CD14-positive monocyte (primary cell): ENCODE data around the gene CACNA2D1. TPM values are rescaled to one million over a fixed set of nuclear protein-coding genes. Genes with fewer than 3 reads are reported as not detected.

ENCODE experiments used
- DNase-seq, 3 donors: peaks; one replicate each; pipeline ENCODE4 v3.0.0-alpha.2; 2011 to 2022
- H2AFZ ChIP-seq: 2 replicates; pipeline ENCODE4 v1.6.0; 2012; ENCODE audit warnings: mild to moderate bottlenecking, low read depth, low read length, inconsistent platforms; ENCODE audit not compliant: insufficient read depth, poor library complexity, severe bottlenecking
- H3K27ac ChIP-seq, 2 donors: 1 replicate in 1 of 2; 2 replicates in 1 of 2; pipeline ENCODE4 v1.5.1; 2012 to 2013; ENCODE audit warnings: low read length in 2 of 2, control low read depth in 1 of 2, inconsistent platforms in 1 of 2, low read depth in 1 of 2, mild to moderate bottlenecking in 1 of 2
- H3K27me3 ChIP-seq, 2 donors: one replicate each; pipeline versions ENCODE4 v1.6.0 to v1.6.1; 2011 to 2013; ENCODE audit warnings: low read length in 2 of 2; ENCODE audit not compliant: control insufficient read depth in 2 of 2, insufficient read depth in 2 of 2
- H3K36me3 ChIP-seq, 2 donors: replicated peaks in 1 of 2; 1 replicate in 1 of 2; 2 replicates in 1 of 2; pipeline versions ENCODE4 v1.5.1 to v1.6.1; 2012 to 2013; ENCODE audit warnings: low read length in 2 of 2, control low read depth in 1 of 2, inconsistent platforms in 1 of 2, mild to moderate bottlenecking in 1 of 2; ENCODE audit not compliant: insufficient read depth in 2 of 2, control insufficient read depth in 1 of 2
- H3K4me1 ChIP-seq, 2 donors: 1 replicate in 1 of 2; 2 replicates in 1 of 2; pipeline versions ENCODE4 v1.5.1 to v1.6.1; 2012 to 2013; ENCODE audit warnings: low read length in 2 of 2, control low read depth in 1 of 2, inconsistent platforms in 1 of 2, mild to moderate bottlenecking in 1 of 2, moderate library complexity in 1 of 2; ENCODE audit not compliant: insufficient read depth in 2 of 2, control insufficient read depth in 1 of 2
- H3K4me2 ChIP-seq: replicated peaks from 2 replicates; pipeline ENCODE3; 2012; ENCODE audit warnings: low read length, moderate library complexity, mild to moderate bottlenecking; ENCODE audit not compliant: poor library complexity, severe bottlenecking; ENCODE audit errors: extremely low read depth
- H3K4me3 ChIP-seq, 3 experiments: fragments of 200-600 bp in 1 of 3; sonication (generic) in 1 of 3; replicated peaks in 1 of 3; 1 replicate in 2 of 3; 2 replicates in 1 of 3; pipeline ENCODE4 v1.5.1; 2011 to 2013; ENCODE audit warnings: low read length in 3 of 3, mild to moderate bottlenecking in 3 of 3, control low read depth in 2 of 3, low read depth in 2 of 3, inconsistent platforms in 1 of 3, moderate library complexity in 1 of 3
- H3K79me2 ChIP-seq: 2 replicates; pipeline ENCODE4 v1.6.0; 2012; ENCODE audit warnings: mild to moderate bottlenecking, control low read depth, inconsistent platforms, low read length, moderate library complexity; ENCODE audit not compliant: insufficient read depth
- H3K9ac ChIP-seq: 2 replicates; pipeline ENCODE4 v1.6.0; 2017; ENCODE audit warnings: low read length, mild to moderate bottlenecking; ENCODE audit not compliant: insufficient read depth, poor library complexity, severe bottlenecking
- H3K9me3 ChIP-seq, 2 donors: replicated peaks in 1 of 2; 1 replicate in 1 of 2; 2 replicates in 1 of 2; pipeline versions ENCODE4 v1.5.1 to v1.6.1; 2012 to 2013; ENCODE audit warnings: low read length in 2 of 2, control low read depth in 1 of 2; ENCODE audit not compliant: control insufficient read depth in 1 of 2, insufficient read depth in 1 of 2
- H4K20me1 ChIP-seq: 2 replicates; pipeline ENCODE4 v1.6.0; 2012; ENCODE audit warnings: mild to moderate bottlenecking, low read length, control low read depth, moderate library complexity; ENCODE audit not compliant: insufficient read depth
- H3K27ac Mint-ChIP-seq, 7 donors: one replicate each; pipeline ENCODE4 v1.8.0; 2020; ENCODE audit warnings: mild to moderate bottlenecking in 7 of 7, mixed read lengths in 7 of 7, moderate library complexity in 6 of 7, inconsistent platforms in 2 of 7
- H3K27me3 Mint-ChIP-seq, 3 donors: one replicate each; pipeline ENCODE4 v1.8.0; 2021 to 2022; ENCODE audit warnings: low read depth in 3 of 3, mild to moderate bottlenecking in 3 of 3, mixed read lengths in 3 of 3, moderate library complexity in 3 of 3, inconsistent platforms in 1 of 3
- H3K36me3 Mint-ChIP-seq, 2 donors: one replicate each; pipeline ENCODE4 v1.8.0; 2020; ENCODE audit warnings: mixed read lengths in 2 of 2, inconsistent platforms in 1 of 2, mild to moderate bottlenecking in 1 of 2
- H3K4me1 Mint-ChIP-seq: one replicate; pipeline ENCODE4 v1.8.0; 2020; ENCODE audit warnings: mild to moderate bottlenecking, mixed read lengths
- H3K4me3 Mint-ChIP-seq, 2 donors: one replicate each; pipeline ENCODE4 v1.8.0; 2020; ENCODE audit warnings: mild to moderate bottlenecking in 2 of 2, mixed read lengths in 2 of 2, moderate library complexity in 1 of 2
- H3K9me3 Mint-ChIP-seq, 7 donors: one replicate each; pipeline ENCODE4 v1.8.0; 2020 to 2022; ENCODE audit warnings: mixed read lengths in 7 of 7, mild to moderate bottlenecking in 6 of 7, moderate library complexity in 6 of 7, inconsistent platforms in 2 of 7
- CTCF ChIP-seq: fragments of 200-600 bp; IDR thresholded peaks from one replicate; pipeline ENCODE4 v1.8.0; 2022; ENCODE audit warnings: antibody characterized with exemption, mild to moderate bottlenecking
- WGBS: methylation state at CpG from one replicate; pipeline ENCODE4 v1.1.5; 2013; ENCODE audit warnings: missing lambda C conversion rate; ENCODE audit not compliant: insufficient coverage; 5-methylcytosine and 5-hydroxymethylcytosine counted together
- intact Hi-C, 2 donors: fragments of 100-400 bp; cut with micrococcal nuclease; formaldehyde crosslinking; loops; one replicate each; pipeline versions ENCODE4 v1.15.0 to v1.15.1; 2023
- polyA plus RNA-seq, 3 donors: library from polyadenylated mRNA; depleted of rRNA in 1 of 3; unstranded in 2 of 3; stranded (reverse) in 1 of 3; fragments of 300-500 nt in 2 of 3; fragments of >200 nt in 1 of 3; fragmentation: Illumina TruSeq in 2 of 3; gene quantifications; 1 replicate in 2 of 3; 2 replicates in 1 of 3; pipeline ENCODE4 v1.2.3, GENCODE V29; 2012 to 2021

The CACNA2D1 gene
- polyA plus RNA-seq, 3 donors = 0.02 TPM; not detected in 2

GRCh38 chr7:81926154-81926553 lies 517.4 kb downstream of the CACNA2D1 start:
- no peaks in the 10 kb centered on the region for H3K79me2 ChIP-seq
- H4K20me1 ChIP-seq = no peaks in the 10 kb centered on the region

GRCh38 chr7:81925530-81925929 lies 518.0 kb downstream of the CACNA2D1 start:
- Histone ChIP-seq H3K9ac (no peak overlapping the region), H3K27me3 (no peaks in the 10 kb centered on the region), H2AFZ (no peak overlapping the region), H3K36me3 (no peaks in the 10 kb centered on the region), H4K20me1 (no peaks in the 10 kb centered on the region), H3K79me2 (no peaks in the 10 kb centered on the region), H3K4me1 (no peaks in the 10 kb centered on the region), H3K4me3 (no peak overlapping the region), H3K27ac (no peak overlapping the region), H3K4me2 (no peak overlapping the region), H3K9me3 (peaks cover 2 to 4% of the 10 kb centered on the region in 2 donors)
- H3K4me3 Mint-ChIP-seq = no peak overlapping the region
- 75% methylated on average over 2 of the region's 3 CpGs for WGBS
- intact Hi-C loops = no loop called here
- peaks cover 4% of the 10 kb centered on the region for H3K4me1 Mint-ChIP-seq
- peaks cover under 1 to 4% (median 2%) of the 10 kb centered on the region in 7 donors for H3K9me3 Mint-ChIP-seq
- H3K27ac Mint-ChIP-seq = no peak overlapping the region
- no peaks in the 10 kb centered on the region for H3K27me3 Mint-ChIP-seq
- DNase-seq = no peak
- H3K36me3 Mint-ChIP-seq = no peaks in the 10 kb centered on the region
- TF ChIP-seq CTCF = no peak

More at GRCh38 chr7:81926154-81926553, 517.4 kb downstream of the CACNA2D1 start:
- WGBS = no CpG with 5 or more reads among the region's 2 CpGs
- intact Hi-C loops = no loop called here
- Histone ChIP-seq H3K4me2 (no peak overlapping the region), H3K27ac (no peak overlapping the region), H3K9me3 (no peaks in the 10 kb centered on the region), H3K4me1 (no peaks in the 10 kb centered on the region), H3K9ac (no peak overlapping the region), H3K4me3 (no peak overlapping the region), H2AFZ (no peak overlapping the region), H3K27me3 (no peaks in the 10 kb centered on the region), H3K36me3 (no peaks in the 10 kb centered on the region)
- peaks cover 5% of the 10 kb centered on the region for H3K4me1 Mint-ChIP-seq
- H3K4me3 Mint-ChIP-seq = no peak overlapping the region
- no peak overlapping the region for H3K27ac Mint-ChIP-seq
- H3K27me3 Mint-ChIP-seq = no peaks in the 10 kb centered on the region
- no peaks in the 10 kb centered on the region for H3K36me3 Mint-ChIP-seq
- no peak for TF ChIP-seq CTCF
- no peak for DNase-seq
- H3K9me3 Mint-ChIP-seq = peaks cover 0 to 3% (median 0%) of the 10 kb centered on the region in 7 donors
